ENCODE measurements around the gene HNRNPL. TPM values are rescaled to one million over a fixed set of nuclear protein-coding genes. Genes with fewer than 3 reads are reported as not detected.
A peak's percentile ranks its signal among the peaks of the same experiment; 100 is the strongest.
"Not testable (repeated sequence)": the region's sequence is repeated elsewhere in the genome, so short reads cannot be mapped to it uniquely, and the experiment has no call there.

Gene HNRNPL
- total RNA-seq = 100 to 1,000 TPM; 658 to 720 TPM

GRCh38 chr19:38849860-38850435 lies at the start of gene HNRNPL:
HNRNPL (minus strand) TSS chr19:38849986; CDS start chr19:38849966, 20 bp downstream.
- DNase-seq (ENCODE audit: low spot score in 2 of 2) (peak; percentile 100), ATAC-seq (peak; percentile 68 to 72)
- peaks cover 51 to 57% of the 10 kb centered on the region in 2 donors for H3K36me3 Mint-ChIP-seq
- no peaks in the 10 kb centered on the region for H3K9me3 Mint-ChIP-seq
- peak within 1 kb of the TSS; percentile 99 for H3K27ac Mint-ChIP-seq

- DNase-seq (ENCODE audit: low spot score in 2 of 2) (no peak), ATAC-seq (no peak)
- H3K36me3 Mint-ChIP-seq = peaks cover 10 to 22% of the 10 kb centered on the region in 2 donors
- H3K27ac Mint-ChIP-seq = peak overlapping the region; percentile 87 to 97
- no peaks in the 10 kb centered on the region for H3K9me3 Mint-ChIP-seq
Measured at GRCh38 chr19:38898788-38899446, 49.1 kb upstream of the HNRNPL start.

GRCh38 chr19:38894968-38895367 lies 45.2 kb upstream of the HNRNPL start:
- H3K9me3 Mint-ChIP-seq = no peaks in the 10 kb centered on the region
- ATAC-seq = no peak

GRCh38 chr19:38893341-38893771 lies 43.6 kb upstream of the HNRNPL start:
- no peak for DNase-seq (ENCODE audit: low spot score in 2 of 2)
- H3K36me3 Mint-ChIP-seq = no peaks in the 10 kb centered on the region
- no peaks in the 10 kb centered on the region for H3K9me3 Mint-ChIP-seq
- no peak for ATAC-seq
- no peak overlapping the region for H3K27ac Mint-ChIP-seq

More at GRCh38 chr19:38894968-38895367, 45.2 kb upstream of the HNRNPL start:
- Mint-ChIP-seq H3K36me3 (no peaks in the 10 kb centered on the region), H3K27ac (peak overlapping the region in 1 of 2 donors; percentile 11)
- DNase-seq (ENCODE audit: low spot score in 2 of 2) = no peak

- Mint-ChIP-seq H3K36me3 (no peaks in the 10 kb centered on the region), H3K27ac (no peak overlapping the region), H3K9me3 (no peaks in the 10 kb centered on the region)
- ATAC-seq (no peak), DNase-seq (ENCODE audit: low spot score in 2 of 2) (no peak)
Measured at GRCh38 chr19:38892841-38893240, 43.1 kb upstream of the HNRNPL start.

- DNase-seq (ENCODE audit: low spot score in 2 of 2) (no peak), ATAC-seq (no peak)
- H3K27ac Mint-ChIP-seq = no peak overlapping the region
- no peaks in the 10 kb centered on the region for H3K9me3 Mint-ChIP-seq
- no peaks in the 10 kb centered on the region for H3K36me3 Mint-ChIP-seq
Measured at GRCh38 chr19:38891771-38892170, 42.0 kb upstream of the HNRNPL start.

GRCh38 chr19:38890686-38891085 lies 40.9 kb upstream of the HNRNPL start:
- DNase-seq (ENCODE audit: low spot score in 2 of 2) = no peak
- Mint-ChIP-seq H3K27ac (no peak overlapping the region), H3K9me3 (no peaks in the 10 kb centered on the region), H3K36me3 (no peaks in the 10 kb centered on the region)
- ATAC-seq = no peak

- Mint-ChIP-seq H3K27ac (no peak overlapping the region), H3K9me3 (no peaks in the 10 kb centered on the region), H3K36me3 (no peaks in the 10 kb centered on the region)
- ATAC-seq (no peak), DNase-seq (ENCODE audit: low spot score in 2 of 2) (no peak)
Measured at GRCh38 chr19:38889803-38890202, 40.0 kb upstream of the HNRNPL start.

GRCh38 chr19:38888876-38889275 lies 39.1 kb upstream of the HNRNPL start:
- no peaks in the 10 kb centered on the region for H3K36me3 Mint-ChIP-seq
- no peak for ATAC-seq
- DNase-seq (ENCODE audit: low spot score in 2 of 2) = no peak
- H3K9me3 Mint-ChIP-seq = no peaks in the 10 kb centered on the region
- H3K27ac Mint-ChIP-seq = no peak overlapping the region

GRCh38 chr19:38884691-38885090 lies 34.9 kb upstream of the HNRNPL start:
- not testable (repeated sequence) for H3K9me3 Mint-ChIP-seq; ATAC-seq; DNase-seq (ENCODE audit: low spot score in 2 of 2); H3K36me3 Mint-ChIP-seq
- peak overlapping the region in 1 of 2 donors; percentile 22 for H3K27ac Mint-ChIP-seq

- H3K9me3 Mint-ChIP-seq = no peaks in the 10 kb centered on the region
- peaks cover 0 to 4% of the 10 kb centered on the region in 2 donors for H3K36me3 Mint-ChIP-seq
- no peak for DNase-seq (ENCODE audit: low spot score in 2 of 2)
- peak overlapping the region; percentile 12 to 71 for H3K27ac Mint-ChIP-seq
- ATAC-seq = no peak
Measured at GRCh38 chr19:38883286-38883685, 33.5 kb upstream of the HNRNPL start.

- DNase-seq (ENCODE audit: low spot score in 2 of 2) (no peak), ATAC-seq (no peak)
- Mint-ChIP-seq H3K9me3 (no peaks in the 10 kb centered on the region), H3K36me3 (peaks cover 4 to 5% of the 10 kb centered on the region in 2 donors), H3K27ac (peak overlapping the region; percentile 66 to 74)
Measured at GRCh38 chr19:38880882-38881609, 31.3 kb upstream of the HNRNPL start.

- no peak for ATAC-seq
- no peaks in the 10 kb centered on the region for H3K9me3 Mint-ChIP-seq
- peaks cover 5 to 7% of the 10 kb centered on the region in 2 donors for H3K36me3 Mint-ChIP-seq
- H3K27ac Mint-ChIP-seq = peak overlapping the region; percentile 74 to 90
- DNase-seq (ENCODE audit: low spot score in 2 of 2) = no peak
Measured at GRCh38 chr19:38880076-38880881, 30.5 kb upstream of the HNRNPL start.

- ATAC-seq (no peak), DNase-seq (ENCODE audit: low spot score in 2 of 2) (no peak)
- no peaks in the 10 kb centered on the region for H3K9me3 Mint-ChIP-seq
- H3K27ac Mint-ChIP-seq = peak overlapping the region; percentile 90 to 100
- H3K36me3 Mint-ChIP-seq = peaks cover 5 to 7% of the 10 kb centered on the region in 2 donors
Measured at GRCh38 chr19:38879400-38879751, 29.6 kb upstream of the HNRNPL start.

GRCh38 chr19:38878575-38879399 lies 29.0 kb upstream of the HNRNPL start:
- H3K9me3 Mint-ChIP-seq = no peaks in the 10 kb centered on the region
- H3K36me3 Mint-ChIP-seq = peaks cover 5 to 7% of the 10 kb centered on the region in 2 donors
- H3K27ac Mint-ChIP-seq = peak overlapping the region; percentile 98 to 100
- DNase-seq (ENCODE audit: low spot score in 2 of 2) (no peak), ATAC-seq (peak; percentile 13 to 37)

Measured in activated naive CD4-positive, alpha-beta T cell treated with anti-CD3 and anti-CD28 coated beads, Interleukin-2, amount 50 U/mL, for 72 hours (primary cell).